PC-3 (cell line): ENCODE results near the gene ORMDL2.

Experiments
- EZH2 ChIP-seq: fragments of 300-600 bp; sonication (generic); IDR thresholded peaks from one replicate; pipeline ENCODE4 v1.6.1; 2017; ENCODE audit warnings: antibody characterized with exemption, mild to moderate bottlenecking, low read length; ENCODE audit not compliant: unreplicated experiment
- TF ChIP-seq, protein P1 (sequence below): fragments of 300-600 bp; sonication (generic); conservative IDR thresholded peaks from 2 replicates; pipeline ENCODE4 v1.5.1; 2017; ENCODE audit warnings: antibody characterized with exemption, low read depth, mild to moderate bottlenecking, low read length

- TF ChIP-seq, protein P1, sequence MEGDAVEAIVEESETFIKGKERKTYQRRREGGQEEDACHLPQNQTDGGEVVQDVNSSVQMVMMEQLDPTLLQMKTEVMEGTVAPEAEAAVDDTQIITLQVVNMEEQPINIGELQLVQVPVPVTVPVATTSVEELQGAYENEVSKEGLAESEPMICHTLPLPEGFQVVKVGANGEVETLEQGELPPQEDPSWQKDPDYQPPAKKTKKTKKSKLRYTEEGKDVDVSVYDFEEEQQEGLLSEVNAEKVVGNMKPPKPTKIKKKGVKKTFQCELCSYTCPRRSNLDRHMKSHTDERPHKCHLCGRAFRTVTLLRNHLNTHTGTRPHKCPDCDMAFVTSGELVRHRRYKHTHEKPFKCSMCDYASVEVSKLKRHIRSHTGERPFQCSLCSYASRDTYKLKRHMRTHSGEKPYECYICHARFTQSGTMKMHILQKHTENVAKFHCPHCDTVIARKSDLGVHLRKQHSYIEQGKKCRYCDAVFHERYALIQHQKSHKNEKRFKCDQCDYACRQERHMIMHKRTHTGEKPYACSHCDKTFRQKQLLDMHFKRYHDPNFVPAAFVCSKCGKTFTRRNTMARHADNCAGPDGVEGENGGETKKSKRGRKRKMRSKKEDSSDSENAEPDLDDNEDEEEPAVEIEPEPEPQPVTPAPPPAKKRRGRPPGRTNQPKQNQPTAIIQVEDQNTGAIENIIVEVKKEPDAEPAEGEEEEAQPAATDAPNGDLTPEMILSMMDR = no peak
- no peak for TF ChIP-seq EZH2
Observed at GRCh38 chr12:55830601-55831446, 13.0 kb downstream of the ORMDL2 start.
